Islet of Langerhans (tissue), 1 donor: Measurements from ENCODE around the gene SLC22A8.
"Not testable (repeated sequence)": the region's sequence is repeated elsewhere in the genome, so short reads cannot be mapped to it uniquely, and the experiment has no call there.

Experiments
- FAIRE-seq: peaks from one replicate; lab custom pipeline; 2011; peaks lifted over from hg19 to GRCh38; lab: Jason Lieb, UNC

The SLC22A8 gene

DNA sequence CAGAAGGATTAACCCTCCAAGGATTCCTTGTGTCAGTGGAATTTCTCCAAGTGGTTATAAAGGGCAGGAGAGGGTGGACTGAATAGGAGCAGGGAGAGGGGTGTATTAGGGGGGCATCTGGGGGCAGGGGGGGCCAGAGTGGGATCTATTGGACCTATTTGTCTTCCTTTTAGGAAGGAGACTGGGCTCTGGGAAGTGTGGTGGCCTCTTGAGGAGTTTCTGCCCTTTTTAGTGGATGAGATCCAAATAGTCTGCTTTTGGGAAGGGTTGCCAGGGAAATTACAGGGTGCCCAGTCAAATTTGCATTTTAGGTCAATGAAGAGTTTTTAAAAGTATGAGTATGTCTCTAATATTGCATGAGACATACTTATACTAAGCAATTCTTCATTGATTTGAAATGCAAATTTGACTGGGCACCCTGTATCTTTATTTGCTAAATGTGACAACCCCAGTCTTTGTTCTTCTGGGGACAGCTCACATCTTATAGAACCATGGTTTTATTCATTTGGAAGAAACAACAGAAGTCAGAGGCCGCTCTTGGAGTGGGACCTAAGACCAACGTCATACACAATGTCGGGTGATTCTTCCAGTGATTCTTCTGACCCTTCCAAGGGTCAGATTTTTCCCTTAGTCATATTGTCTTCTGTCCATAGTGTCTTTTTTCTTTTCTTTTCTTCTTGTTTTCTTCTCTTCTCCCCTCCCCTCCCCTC lies 30.4 kb downstream of the SLC22A8 start:
- no peak for FAIRE-seq

DNA sequence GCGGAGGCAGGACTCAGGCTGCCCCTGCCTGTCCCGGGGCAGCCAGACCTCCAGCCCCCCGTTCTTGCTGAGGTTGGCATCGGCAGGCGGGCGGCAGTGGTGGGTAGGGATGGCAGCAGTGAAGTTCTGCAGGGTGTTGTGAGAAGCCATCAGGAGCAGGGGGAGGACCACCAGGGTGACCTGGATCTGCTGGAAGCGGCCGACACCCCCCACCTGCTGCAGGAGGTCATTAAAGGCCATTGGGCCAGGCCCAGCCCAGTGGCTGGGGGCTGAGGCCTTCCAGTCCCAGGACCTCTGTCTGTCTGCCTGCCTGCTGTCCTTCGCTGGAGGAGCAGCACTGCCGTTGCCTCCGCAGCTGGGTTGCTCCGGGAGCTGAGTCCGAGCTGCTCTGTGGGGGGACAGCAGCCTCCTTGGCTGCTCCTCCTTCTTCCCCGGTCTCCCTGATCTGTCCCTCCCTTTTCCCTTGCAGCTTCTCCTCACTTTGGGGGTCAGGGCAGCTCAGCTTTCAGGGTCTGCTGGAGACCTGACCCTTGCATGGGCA lies 31.1 kb downstream of the SLC22A8 start, which contains the start of gene SLC22A6:
Gene SLC22A6 (minus strand): TSS at position 517 of the 541 bp plus-strand sequence. CDS start 277 bp downstream, at position 240.
- FAIRE-seq = no peak

DNA sequence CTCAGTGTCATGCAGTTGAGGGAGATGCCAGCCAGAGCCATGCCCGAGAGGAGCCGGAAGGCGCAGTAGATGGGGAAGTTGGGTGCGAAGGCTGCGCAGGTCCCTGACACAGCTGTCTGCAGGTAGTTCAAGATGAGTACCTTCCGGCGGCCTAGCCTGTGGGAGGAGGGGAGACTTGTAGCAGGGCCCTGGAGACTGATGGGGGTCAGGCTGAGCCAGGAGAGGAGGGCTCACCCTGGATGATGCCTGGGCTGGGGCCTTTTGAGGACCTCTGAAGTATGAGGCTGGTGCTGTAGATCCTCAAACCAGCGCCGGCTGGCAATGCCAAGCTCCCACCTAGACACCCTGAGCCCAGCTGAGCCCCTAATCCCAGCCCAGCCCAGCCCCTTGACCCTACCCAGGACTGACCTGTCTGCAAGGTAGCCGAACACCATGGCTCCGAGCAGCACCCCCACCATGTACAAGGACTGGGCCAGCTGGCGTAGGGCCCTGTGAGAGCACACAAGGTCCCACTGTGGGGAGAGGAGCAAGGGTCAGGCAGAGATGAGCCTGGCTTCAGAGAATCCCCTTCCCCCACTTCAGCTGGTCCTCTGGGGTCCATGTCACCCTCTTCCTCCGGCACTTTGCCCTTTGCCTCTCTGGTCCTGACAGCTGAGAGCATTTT lies 32.0 kb downstream of the SLC22A8 start:
- no peak for FAIRE-seq

DNA sequence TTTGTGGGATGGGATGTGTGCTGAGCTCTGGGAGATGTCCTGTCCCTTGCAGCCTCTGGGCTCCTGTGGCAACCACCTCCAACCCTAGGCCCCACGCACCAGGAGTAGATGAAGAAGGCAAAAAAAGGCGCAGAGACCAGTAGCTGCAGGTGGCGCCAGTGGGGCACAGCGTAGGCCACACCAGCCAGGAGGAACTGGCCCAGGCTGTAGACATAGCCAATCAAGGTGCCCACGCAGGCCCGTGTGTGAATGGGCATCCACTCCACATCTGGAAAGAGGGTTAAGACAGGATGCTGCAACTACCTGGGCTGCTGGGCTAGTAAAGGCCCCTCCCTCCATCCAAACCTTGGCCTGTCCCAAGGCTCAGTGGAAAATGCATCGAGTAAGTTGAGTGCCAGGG lies 33.9 kb downstream of the SLC22A8 start:
- no peak for FAIRE-seq

DNA sequence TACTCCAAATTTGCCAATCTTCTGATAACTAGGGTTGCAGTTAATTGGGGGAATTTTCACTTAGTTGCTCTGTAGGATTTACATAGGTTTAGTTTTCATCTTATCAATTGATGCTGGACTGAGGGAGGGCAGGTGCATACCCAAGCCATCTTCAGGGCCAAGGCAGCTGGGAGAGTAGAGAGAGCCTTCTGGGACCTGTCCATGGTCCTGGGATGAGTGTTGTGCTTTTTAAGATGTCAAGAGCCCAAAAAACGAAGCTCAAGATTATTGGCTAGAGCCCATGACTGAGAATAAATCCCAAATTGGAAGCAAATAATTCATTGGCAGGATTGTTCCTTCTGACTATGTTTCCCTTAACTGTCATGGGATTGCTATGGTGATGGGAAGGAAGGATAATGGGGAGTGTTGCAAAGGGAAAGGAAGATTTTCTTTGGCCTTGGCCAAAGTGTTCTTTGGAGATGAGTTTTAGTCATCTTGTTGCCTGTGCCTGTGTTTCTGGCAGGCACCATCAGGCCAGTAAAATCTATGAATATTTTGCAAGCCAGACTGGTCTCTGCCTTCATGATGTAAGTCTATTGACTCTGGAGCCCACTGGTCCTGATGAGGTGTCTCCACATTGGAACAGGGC lies 35.4 kb downstream of the SLC22A8 start:
- FAIRE-seq = no peak

DNA sequence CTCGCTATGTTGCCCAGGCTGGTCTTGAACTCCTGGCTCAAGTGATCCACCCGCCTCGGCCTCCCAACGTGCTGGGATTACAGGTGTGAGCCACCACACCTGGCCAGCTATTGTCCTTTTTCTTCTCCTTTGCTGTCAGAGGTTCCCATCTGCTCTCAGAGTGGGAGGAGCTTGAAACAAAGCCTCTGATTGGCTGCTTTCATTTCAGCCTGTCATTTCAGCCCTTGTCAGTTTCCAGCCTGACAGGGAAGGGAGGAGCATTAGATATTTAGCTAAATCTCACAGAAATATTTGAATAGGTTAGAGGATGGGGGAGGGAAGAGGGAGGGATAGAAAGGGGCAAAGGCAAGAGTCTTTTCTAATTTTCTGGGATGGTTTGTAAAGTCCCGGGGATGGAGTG lies 39.5 kb downstream of the SLC22A8 start:
- no peak for FAIRE-seq

DNA sequence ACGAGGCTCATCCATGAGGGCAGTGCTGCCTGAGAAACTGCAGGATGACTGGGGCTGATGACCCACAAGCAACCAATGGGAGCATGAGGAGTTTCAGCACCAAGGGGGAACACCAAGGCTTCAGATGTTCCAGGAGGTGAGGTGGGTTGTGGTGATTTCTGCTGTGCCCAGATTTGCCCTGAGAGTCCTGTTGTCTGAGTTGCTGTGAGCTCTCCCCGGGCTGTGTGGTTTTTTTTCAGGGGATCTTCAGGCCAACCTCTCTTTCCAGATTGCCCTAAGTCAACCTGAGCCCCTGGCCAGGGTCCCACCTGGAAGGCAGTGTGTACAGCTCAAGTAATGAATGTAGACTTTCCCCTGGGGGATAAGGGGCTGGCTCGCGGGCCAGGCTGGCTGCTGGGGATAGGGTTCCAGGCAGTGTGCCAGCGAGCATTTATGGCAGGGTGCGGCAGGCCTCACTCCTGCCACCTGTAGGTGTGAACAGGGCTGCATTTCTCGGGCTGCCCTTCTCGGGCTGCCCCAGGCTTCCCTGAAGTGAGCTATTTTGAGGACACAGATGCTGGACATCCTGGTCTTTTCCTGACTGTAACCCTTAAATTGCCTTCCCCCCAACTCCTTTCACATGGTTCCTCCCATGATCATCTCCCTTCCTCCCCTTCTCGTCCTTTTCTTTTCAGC lies 40.7 kb downstream of the SLC22A8 start:
- FAIRE-seq = no peak

DNA sequence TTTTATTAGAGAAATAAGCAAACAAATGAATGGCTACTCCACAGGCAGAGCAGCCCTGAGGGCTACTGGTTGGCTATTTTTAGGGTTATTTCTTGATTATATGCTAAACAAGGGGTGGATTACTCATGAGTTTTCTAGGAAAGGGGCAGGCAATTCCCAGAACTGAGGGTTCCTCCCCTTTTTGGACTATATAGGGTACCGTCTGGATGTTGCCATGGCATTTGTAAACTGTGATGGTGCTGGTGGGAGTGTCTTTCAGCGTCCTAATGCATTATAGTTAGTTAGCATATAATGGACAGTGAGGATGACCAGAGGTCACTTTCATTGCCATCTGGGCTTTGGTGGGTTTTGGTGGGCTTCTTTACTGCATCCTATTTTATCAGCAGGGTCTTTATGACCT lies 50.1 kb downstream of the SLC22A8 start:
- no peak for FAIRE-seq

DNA sequence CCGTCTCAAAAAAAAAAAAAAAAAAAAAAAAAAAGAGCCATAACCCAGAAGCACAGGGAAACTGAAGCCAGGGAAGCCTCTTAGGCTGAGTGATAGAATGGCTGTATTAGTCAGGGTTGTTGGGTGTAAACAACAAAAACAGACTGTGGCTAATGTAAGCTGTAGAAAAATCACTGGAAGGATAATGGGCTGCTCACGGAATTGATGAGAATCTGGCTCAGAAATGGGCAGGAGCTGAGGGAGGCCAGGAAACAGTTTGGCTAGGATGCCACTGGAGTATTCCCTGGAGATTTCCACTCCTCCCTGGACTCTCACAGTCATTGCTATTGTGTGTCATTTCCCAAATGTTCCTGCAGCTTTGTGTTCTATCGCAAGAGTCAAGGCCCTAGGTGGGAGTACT lies 53.2 kb downstream of the SLC22A8 start:
- no peak for FAIRE-seq

DNA sequence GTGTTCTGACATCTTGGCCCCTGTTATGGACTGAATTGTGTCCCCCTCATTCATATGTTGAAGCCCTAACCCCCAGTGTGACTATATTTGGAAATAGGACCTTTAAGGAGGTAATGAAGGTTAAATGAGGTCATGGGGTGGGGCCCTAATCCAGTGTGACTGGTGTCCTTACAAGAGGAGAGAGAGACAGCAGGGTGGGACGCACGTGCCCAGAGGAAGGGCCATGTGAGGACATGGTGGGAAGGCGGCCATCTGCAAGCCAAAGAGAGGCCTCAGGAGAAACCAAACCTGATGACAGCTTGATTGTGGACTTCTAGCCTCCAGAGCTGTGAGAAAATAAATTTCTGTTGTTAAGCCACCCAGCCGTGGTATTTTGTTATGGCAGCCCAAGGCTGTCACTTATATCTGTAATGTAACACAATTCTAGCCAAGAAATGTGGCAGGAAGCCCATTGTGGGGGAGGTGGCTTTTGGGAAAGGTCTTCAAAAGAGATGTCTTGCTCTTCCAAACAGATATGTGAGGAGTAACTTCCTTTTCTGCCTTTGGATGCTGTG lies 54.5 kb downstream of the SLC22A8 start:
- no peak for FAIRE-seq

DNA sequence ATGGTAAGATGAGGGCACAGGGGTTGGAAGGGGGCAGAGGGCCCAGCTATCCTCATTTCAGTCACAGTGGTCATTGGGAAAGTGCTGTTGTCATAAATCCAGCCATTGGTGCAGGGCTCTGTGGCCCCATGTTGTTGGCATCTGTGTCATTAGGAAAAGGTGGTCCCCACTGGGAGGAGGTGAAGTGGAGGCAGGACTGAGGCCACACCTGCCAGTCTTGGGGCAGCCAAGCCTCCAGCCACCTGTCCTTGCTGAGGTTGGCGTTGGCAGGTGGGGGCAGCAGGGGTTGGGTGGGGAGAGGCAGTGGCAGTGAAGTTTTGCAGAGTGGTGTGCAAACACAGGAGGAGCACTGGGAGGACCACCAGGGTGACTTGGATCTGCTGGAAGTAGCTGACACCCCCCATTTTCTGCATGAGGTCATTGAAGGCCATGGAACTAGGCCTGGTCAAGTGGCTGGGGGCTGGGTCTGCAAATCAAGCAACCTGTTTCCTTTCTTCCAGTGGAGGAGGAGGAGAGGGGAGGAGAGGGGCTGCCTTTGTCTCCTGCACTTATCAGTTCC lies 56.1 kb downstream of the SLC22A8 start:
- no peak for FAIRE-seq

DNA sequence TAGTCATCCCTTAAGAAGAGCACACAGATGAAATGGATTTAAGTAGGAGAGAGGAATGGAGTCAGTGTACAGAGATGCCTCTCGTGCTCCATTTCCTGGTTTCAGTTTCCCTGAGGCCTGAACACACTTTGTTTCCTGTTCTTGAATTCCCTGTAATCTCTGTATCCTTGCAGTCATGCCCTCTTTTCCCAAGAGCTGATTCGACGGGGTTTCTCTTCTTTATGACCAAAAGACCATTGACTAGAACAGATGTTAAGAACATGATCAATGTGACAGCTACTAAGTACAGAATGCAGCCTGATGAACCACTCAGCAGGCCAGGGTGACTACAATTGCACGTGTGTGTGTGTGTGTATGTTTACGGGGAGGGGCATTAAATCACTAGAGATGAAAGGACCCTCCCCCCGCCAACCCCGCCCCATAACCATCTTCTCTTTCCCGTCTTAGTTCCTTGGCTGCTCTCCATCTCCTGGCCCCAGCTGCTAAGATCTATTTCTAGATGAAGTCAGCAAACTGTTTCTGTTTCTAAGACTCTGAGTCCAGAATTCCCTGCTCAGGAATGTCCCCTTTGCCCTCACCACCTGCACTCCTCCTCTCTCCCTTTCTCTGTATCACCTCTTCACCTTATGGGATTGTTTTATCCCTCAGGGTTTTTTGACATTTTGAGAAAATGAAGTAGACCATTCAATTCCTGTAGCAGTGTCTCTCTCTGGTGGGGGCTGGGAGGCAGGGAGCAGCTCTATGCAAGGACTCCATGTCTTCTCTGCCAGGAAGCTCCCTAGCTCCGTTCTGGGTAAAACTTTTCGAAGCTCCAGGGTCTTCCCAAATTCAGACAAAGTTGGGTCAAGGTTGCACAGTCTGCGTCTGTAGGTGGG lies 56.9 kb downstream of the SLC22A8 start:
- no peak for FAIRE-seq

DNA sequence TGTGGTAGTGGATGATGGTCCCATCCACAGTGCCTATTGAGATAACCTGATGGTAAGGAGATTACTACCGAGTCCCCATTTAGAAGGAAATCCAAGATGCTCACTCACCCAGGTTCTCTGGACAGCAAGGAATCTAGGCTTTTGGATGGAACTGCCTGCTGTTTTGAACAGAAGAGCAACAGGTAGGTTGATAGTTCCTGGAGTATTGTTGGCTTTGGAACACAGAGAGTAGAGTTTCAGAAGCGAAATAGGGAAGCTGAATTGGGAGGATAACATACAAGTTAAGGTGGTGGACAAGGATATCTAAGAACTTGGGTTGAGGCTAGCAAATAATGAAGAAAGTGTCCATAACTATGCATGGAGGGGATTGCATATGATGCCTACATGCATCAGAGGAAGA lies 58.5 kb downstream of the SLC22A8 start:
- FAIRE-seq = no peak

DNA sequence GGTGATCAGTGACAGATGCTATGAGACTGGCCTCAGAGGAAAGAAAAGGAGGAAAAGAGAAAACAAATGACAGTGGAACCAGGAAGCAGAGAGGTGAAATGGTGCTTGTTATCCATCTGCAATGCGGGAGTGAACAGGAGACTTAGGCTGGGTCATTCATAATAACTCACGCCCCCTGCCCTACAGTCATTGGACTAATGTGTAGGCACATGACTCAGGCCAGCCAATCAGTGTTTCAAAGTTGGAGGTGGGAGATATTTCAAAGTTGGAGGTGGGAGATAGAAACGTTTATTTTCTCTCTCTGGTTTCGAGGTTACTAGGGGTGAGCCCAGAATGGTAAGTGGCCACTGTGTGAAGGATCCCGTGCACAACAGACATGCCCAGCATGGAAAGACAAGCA lies 61.2 kb downstream of the SLC22A8 start:
- FAIRE-seq = no peak

DNA sequence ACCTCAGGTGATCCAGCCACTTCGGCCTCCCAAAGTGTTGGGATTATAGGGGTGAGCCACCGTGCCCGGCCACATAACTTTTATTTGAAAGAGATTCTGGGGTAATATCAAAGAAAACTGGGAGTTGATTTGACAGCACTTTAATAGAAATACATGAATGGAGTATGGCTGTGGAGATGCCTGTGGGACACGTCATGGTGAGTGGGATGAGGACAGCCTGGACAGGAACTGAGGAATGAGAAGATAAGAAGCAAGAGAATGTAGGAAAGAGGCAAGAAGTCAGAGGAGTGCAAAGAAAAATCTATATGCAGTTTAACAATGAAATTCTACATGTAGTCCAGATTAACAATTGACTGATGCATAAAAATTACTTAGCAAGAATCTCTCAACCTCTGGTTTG lies 61.8 kb downstream of the SLC22A8 start:
- no peak for FAIRE-seq

DNA sequence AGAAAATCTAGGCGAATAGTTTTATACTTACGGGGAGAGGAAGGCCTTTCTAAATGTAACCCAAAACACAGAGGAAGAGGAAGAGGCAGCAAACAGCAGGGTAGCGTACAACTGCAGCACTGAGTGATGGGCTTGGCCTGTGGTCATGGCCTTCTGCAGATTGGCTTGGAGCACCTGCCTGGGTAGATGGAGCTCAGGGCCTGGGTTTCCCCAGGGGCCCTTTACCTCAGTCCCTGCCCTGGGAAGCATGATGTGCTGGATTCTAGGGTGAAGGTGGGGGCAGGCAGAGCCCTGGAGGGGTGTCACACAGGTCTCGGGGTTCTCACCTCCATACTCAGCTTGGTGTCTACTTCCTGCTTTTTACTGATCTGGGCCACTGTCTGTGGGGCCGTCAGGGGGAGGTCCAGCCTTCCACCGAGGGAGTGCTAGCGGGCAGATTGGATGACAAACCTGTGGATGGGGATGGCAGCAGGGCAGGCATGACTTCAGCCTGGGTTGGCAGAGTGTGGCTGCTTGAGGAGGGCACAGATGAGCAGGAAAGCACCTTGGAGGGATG lies 66.8 kb downstream of the SLC22A8 start:
- no peak for FAIRE-seq

DNA sequence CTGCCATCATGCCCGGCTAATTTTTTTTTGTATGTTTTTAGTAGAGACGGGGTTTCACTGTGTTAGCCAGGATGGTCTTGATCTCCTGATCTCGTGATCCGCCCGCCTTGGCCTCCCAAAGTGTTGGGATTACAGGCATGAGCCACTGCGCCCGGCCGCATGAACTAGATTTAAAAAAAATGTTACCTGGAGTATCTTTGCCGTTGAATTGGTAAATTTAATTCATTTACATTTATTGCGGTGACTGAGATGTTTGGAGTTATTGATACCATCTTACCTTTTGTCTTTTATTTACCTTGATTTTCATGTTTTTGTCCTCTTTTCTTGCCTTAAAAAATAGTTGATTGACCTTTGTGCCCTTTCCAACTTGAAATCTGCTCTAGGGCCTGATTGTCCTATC lies 70.1 kb downstream of the SLC22A8 start:
- not testable (repeated sequence) for FAIRE-seq
